SK-N-SH (cell line): ENCODE data around the gene SPDYE11. TPM values are rescaled to one million over a fixed set of nuclear protein-coding genes. Genes with fewer than 3 reads are reported as not detected.

Experiments
- polyA plus RNA-seq, 3 experiments: library from polyadenylated mRNA; depleted of rRNA; stranded (reverse); fragments of >200 nt; gene quantifications; 2 replicates each; pipeline ENCODE4 v1.2.3, GENCODE V29; 2012
- small RNA-seq, 7 experiments: library from RNA; depleted of rRNA; stranded (forward); fragments of <200 nt; gene quantifications; one replicate each; pipeline ENCODE3, GENCODE V24; 2012

The SPDYE11 gene
- polyA plus RNA-seq, 1 of the 3 experiments (the other 2 are of a cell fraction): not detected

Small RNA genes lying within 50 kb of the gene (small RNA-seq; reads per million reads assigned to genes)
- gene RF00019: 0 reads per million in 7 experiments

Other genes with a start within 250 kb of the SPDYE11 start
- gene TYW1B, start 229.7 kb downstream of the SPDYE11 start, polyA plus RNA-seq (2012; rRNA removed): 1.4 and 1.8 TPM in 2 replicates
- 8.3 and 14.0 TPM in 2 replicates for gene POM121, start 132.8 kb downstream of the SPDYE11 start, polyA plus RNA-seq (2012; rRNA removed)
- gene TRIM74, start 88.4 kb downstream of the SPDYE11 start, polyA plus RNA-seq (2012; rRNA removed): 0.21 and 0.26 TPM in 2 replicates
- gene SPDYE8, start 28.1 kb downstream of the SPDYE11 start, polyA plus RNA-seq (2012; rRNA removed): not detected in 2 replicates
- gene SPDYE9, start 28.1 kb upstream of the SPDYE11 start, polyA plus RNA-seq (2012; rRNA removed): 0.08 TPM in 1 of 2 replicates, not detected in the other